NT2/D1 (cell line): ENCODE data around the gene RHOU.
"Not testable (repeated sequence)": the region's sequence is repeated elsewhere in the genome, so short reads cannot be mapped to it uniquely, and the experiment has no call there.

Experiments used
- DNase-seq: peaks from one replicate; pipeline ENCODE4 v3.0.0-alpha.2; 2011; ENCODE audit warnings: low read depth, low spot score
- H3K27me3 ChIP-seq: 2 replicates; pipeline ENCODE4 v1.6.0; 2011; ENCODE audit warnings: mild to moderate bottlenecking; ENCODE audit not compliant: insufficient read length, insufficient read depth
- H3K36me3 ChIP-seq: 2 replicates; pipeline ENCODE4 v1.6.1; 2011; ENCODE audit warnings: mild to moderate bottlenecking, low read length, mixed read lengths; ENCODE audit not compliant: insufficient read depth, insufficient read length
- H3K4me1 ChIP-seq: 2 replicates; pipeline ENCODE4 v1.5.1; 2011; ENCODE audit not compliant: insufficient read depth, insufficient read length
- H3K4me3 ChIP-seq: 2 replicates; pipeline ENCODE4 v1.5.1; 2011; ENCODE audit warnings: low read depth; ENCODE audit not compliant: insufficient read length
- H3K9ac ChIP-seq: 2 replicates; pipeline ENCODE4 v1.6.0; 2011; ENCODE audit warnings: low read depth; ENCODE audit not compliant: insufficient read length
- H3K9me3 ChIP-seq: 2 replicates; pipeline ENCODE4 v1.5.1; 2011; ENCODE audit warnings: mild to moderate bottlenecking, low read length; ENCODE audit not compliant: insufficient read depth
- SUZ12 ChIP-seq: IDR thresholded peaks from 2 replicates; pipeline ENCODE4 v1.6.1; 2011; ENCODE audit not compliant: insufficient read length, insufficient read depth; ENCODE audit errors: extremely low read depth
- YY1 ChIP-seq: IDR thresholded peaks from 2 replicates; pipeline ENCODE4 v1.6.1; 2011; ENCODE audit not compliant: insufficient read length, insufficient read depth
- ZNF274 ChIP-seq: IDR thresholded peaks from 2 replicates; pipeline ENCODE4 v1.6.1; 2011; ENCODE audit warnings: mild to moderate bottlenecking, low read depth, low read length

RHOU gene

GRCh38 chr1:228765168-228765946 lies 30.1 kb downstream of the RHOU start:
- Histone ChIP-seq H3K9ac (no peak overlapping the region), H3K9me3 (no peaks in the 10 kb centered on the region), H3K4me3 (no peak overlapping the region), H3K4me1 (peaks cover 2% of the 10 kb centered on the region), H3K36me3 (no peaks in the 10 kb centered on the region), H3K27me3 (no peaks in the 10 kb centered on the region)
- no peak for TF ChIP-seq ZNF274
- TF ChIP-seq YY1: no peak
- no peak for TF ChIP-seq SUZ12
- DNase-seq: no peak

GRCh38 chr1:228766788-228767187 lies 31.5 kb downstream of the RHOU start:
- H3K36me3 ChIP-seq: no peaks in the 10 kb centered on the region
- TF ChIP-seq YY1 (no peak), ZNF274 (no peak), SUZ12 (no peak)
- H3K9ac ChIP-seq: no peak overlapping the region
- no peaks in the 10 kb centered on the region for H3K9me3 ChIP-seq
- peaks cover 2% of the 10 kb centered on the region for H3K4me1 ChIP-seq
- no peaks in the 10 kb centered on the region for H3K27me3 ChIP-seq
- no peak overlapping the region for H3K4me3 ChIP-seq
- no peak for DNase-seq

GRCh38 chr1:228767636-228768354 lies 32.5 kb downstream of the RHOU start:
- no peak for DNase-seq

GRCh38 chr1:228768355-228769000 lies 33.2 kb downstream of the RHOU start:
- no peak for DNase-seq
- H3K9ac ChIP-seq: no peak overlapping the region
- TF ChIP-seq YY1: no peak
- no peak for TF ChIP-seq SUZ12
- no peak for TF ChIP-seq ZNF274

More at GRCh38 chr1:228767636-228768354, 32.5 kb downstream of the RHOU start:
- Histone ChIP-seq H3K9me3 (no peaks in the 10 kb centered on the region), H3K4me3 (no peak overlapping the region), H3K36me3 (no peaks in the 10 kb centered on the region), H3K27me3 (no peaks in the 10 kb centered on the region), H3K4me1 (peaks cover 2% of the 10 kb centered on the region), H3K9ac (no peak overlapping the region)
- TF ChIP-seq YY1: no peak
- TF ChIP-seq SUZ12: no peak
- TF ChIP-seq ZNF274: no peak

GRCh38 chr1:228770779-228771223 lies 35.5 kb downstream of the RHOU start:
- no peak for DNase-seq
- no peak for TF ChIP-seq SUZ12
- Histone ChIP-seq H3K36me3 (no peaks in the 10 kb centered on the region), H3K9ac (no peak overlapping the region), H3K4me1 (peaks cover 2% of the 10 kb centered on the region), H3K9me3 (no peaks in the 10 kb centered on the region; the same call in 1 of the 2 replicates), H3K4me3 (no peak overlapping the region), H3K27me3 (no peaks in the 10 kb centered on the region)

More at GRCh38 chr1:228768355-228769000, 33.2 kb downstream of the RHOU start:
- no peaks in the 10 kb centered on the region for H3K27me3 ChIP-seq
- H3K36me3 ChIP-seq: no peaks in the 10 kb centered on the region
- H3K9me3 ChIP-seq: no peaks in the 10 kb centered on the region
- H3K4me3 ChIP-seq: no peak overlapping the region
- peaks cover 2% of the 10 kb centered on the region for H3K4me1 ChIP-seq

- Histone ChIP-seq H3K27me3 (no peaks in the 10 kb centered on the region), H3K9ac (no peak overlapping the region), H3K4me1 (peaks cover 2% of the 10 kb centered on the region), H3K4me3 (no peak overlapping the region), H3K36me3 (no peaks in the 10 kb centered on the region), H3K9me3 (no peaks in the 10 kb centered on the region; the same call in 1 of the 2 replicates)
- no peak for DNase-seq
- TF ChIP-seq SUZ12: no peak
- no peak for TF ChIP-seq ZNF274
- TF ChIP-seq YY1: no peak
Observed at GRCh38 chr1:228772516-228773212, 37.4 kb downstream of the RHOU start.

- not testable (repeated sequence) for DNase-seq, H3K4me3 ChIP-seq, H3K36me3 ChIP-seq, H3K9me3 ChIP-seq, H3K9ac ChIP-seq, H3K27me3 ChIP-seq, H3K4me1 ChIP-seq
Observed at GRCh38 chr1:228775946-228776345, 40.7 kb downstream of the RHOU start.
